ENCODE results near the gene GFER. TPM values are rescaled to one million over a fixed set of nuclear protein-coding genes. Genes with fewer than 3 reads are reported as not detected.

GFER gene
- total RNA-seq, 1 experiment from 2014 or later: 58.5 TPM

DNA sequence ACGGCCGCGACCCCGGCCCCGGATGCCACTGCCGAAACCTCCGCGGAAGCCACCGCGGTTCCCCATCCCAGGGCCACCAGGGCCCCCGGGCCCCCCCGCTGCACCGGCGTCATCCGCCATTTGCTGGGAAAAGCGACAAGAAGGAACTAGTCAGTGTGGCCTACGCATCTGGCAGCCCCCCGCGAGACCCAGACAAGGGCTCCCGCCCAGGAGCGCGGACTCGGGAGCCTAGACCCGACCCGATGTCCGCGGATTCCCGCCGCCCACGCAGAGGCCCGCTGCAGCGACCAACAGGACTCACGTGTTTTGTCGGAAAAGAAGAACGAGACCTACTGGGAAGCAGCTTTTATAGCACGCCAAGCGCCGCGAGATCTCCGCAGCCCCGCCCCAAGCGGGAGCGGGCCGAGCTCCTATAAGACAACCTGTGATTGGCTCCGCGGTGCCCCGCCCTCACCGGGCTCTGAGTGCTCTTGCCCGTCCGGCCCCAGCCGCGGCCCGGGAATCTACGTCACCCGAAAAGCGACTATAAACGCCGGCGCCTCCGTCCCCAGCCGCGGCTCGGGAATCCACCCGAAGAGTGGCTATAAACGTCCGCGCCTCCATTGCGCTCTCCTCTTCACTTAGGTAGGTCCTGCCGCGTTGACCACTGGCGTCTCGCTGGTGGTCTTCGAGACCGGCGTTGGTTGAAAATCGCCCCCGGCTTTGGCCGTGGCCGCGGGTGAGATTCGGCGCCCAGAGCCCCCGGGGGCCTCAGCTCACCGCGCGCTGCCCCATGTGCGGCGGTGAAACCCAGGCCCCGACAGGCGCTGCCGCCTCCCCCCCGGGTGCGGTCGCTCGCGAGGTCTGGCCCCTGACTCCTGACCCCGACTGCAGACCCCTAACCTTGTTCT is 19.2 kb upstream of the GFER start, which contains the start of gene RPS2 (continued):
- TF ChIP-seq, protein P1, sequence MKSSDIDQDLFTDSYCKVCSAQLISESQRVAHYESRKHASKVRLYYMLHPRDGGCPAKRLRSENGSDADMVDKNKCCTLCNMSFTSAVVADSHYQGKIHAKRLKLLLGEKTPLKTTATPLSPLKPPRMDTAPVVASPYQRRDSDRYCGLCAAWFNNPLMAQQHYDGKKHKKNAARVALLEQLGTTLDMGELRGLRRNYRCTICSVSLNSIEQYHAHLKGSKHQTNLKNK (CRISPR knock-in tag; IDR thresholded peaks at IDR 0.05): peak; percentile 69; the same call in 1 of the 2 replicates
- TF ChIP-seq ZNF263 (CRISPR knock-in tag; IDR thresholded peaks at IDR 0.05; ENCODE audit: low read depth): peak; percentile 32; the same call in 1 of the 2 replicates
- TF ChIP-seq, protein P2, sequence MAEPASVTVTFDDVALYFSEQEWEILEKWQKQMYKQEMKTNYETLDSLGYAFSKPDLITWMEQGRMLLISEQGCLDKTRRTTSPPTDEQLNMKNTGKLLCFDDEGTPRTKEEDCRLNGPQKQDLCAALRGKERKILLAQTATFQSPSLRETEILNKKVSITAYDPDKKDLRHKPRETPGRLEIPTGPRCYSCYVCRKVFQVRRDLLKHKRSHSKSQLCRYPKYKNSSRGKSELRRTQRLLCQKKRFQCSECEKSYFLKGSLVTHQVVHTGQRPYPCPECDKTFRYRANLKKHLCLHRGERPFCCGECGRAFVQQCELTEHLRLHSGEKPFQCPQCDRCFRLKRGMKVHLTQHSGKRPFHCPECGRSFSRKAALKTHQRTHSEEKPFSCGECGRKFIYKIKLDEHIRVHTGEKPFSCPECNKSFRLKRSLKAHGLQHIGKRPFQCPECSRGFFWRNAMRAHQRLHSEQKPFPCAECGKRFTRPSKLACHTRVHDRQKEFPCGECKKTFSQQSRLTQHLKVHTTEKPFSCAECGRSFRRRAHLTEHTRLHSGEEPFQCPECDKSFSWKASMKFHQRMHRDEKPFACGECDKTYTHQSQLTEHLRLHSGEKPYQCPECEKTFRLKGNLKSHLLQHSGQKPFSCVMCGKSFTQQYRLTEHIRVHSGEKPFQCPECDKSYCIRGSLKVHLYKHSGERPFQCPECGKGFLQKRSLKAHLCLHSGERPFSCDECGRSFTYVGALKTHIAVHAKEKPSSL (CRISPR knock-in tag; conservative IDR thresholded peaks at IDR 0.05): no peak; the same call in 1 of the 2 replicates
- TF ChIP-seq, protein P3, sequence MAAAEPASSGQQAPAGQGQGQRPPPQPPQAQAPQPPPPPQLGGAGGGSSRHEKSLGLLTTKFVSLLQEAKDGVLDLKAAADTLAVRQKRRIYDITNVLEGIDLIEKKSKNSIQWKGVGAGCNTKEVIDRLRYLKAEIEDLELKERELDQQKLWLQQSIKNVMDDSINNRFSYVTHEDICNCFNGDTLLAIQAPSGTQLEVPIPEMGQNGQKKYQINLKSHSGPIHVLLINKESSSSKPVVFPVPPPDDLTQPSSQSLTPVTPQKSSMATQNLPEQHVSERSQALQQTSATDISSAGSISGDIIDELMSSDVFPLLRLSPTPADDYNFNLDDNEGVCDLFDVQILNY (CRISPR knock-in tag; IDR thresholded peaks at IDR 0.05): peak; percentile 79; the same call in 1 of the 2 replicates
- peak; percentile 93 for TF ChIP-seq CREM (CRISPR knock-in tag; IDR thresholded peaks at IDR 0.05)
- peak; percentile 37; the same call in 1 of the 2 replicates for TF ChIP-seq SMAD3 (CRISPR knock-in tag; IDR thresholded peaks at IDR 0.05; ENCODE audit: borderline replicate concordance)
- 0 out of 2 replicates have a peak, but pooled peaks have one; percentile 23 for TF ChIP-seq CREB1 (CRISPR knock-in tag; IDR thresholded peaks at IDR 0.05)
- peak; percentile 72 for TF ChIP-seq FOXK1 (CRISPR knock-in tag; IDR thresholded peaks at IDR 0.05)
- TF ChIP-seq, protein P4, sequence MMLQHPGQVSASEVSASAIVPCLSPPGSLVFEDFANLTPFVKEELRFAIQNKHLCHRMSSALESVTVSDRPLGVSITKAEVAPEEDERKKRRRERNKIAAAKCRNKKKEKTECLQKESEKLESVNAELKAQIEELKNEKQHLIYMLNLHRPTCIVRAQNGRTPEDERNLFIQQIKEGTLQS (CRISPR knock-in tag; conservative IDR thresholded peaks at IDR 0.05): no peak; the same call in 1 of the 2 replicates
- TF ChIP-seq, protein P5, sequence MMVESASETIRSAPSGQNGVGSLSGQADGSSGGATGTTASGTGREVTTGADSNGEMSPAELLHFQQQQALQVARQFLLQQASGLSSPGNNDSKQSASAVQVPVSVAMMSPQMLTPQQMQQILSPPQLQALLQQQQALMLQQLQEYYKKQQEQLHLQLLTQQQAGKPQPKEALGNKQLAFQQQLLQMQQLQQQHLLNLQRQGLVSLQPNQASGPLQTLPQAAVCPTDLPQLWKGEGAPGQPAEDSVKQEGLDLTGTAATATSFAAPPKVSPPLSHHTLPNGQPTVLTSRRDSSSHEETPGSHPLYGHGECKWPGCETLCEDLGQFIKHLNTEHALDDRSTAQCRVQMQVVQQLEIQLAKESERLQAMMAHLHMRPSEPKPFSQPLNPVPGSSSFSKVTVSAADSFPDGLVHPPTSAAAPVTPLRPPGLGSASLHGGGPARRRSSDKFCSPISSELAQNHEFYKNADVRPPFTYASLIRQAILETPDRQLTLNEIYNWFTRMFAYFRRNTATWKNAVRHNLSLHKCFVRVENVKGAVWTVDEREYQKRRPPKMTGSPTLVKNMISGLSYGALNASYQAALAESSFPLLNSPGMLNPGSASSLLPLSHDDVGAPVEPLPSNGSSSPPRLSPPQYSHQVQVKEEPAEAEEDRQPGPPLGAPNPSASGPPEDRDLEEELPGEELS (CRISPR knock-in tag; IDR thresholded peaks at IDR 0.05): peak; percentile 20; the same call in 1 of the 2 replicates
- no peak for TF ChIP-seq ZNF396 (CRISPR knock-in tag; IDR thresholded peaks at IDR 0.05; ENCODE audit: borderline replicate concordance)
- TF ChIP-seq, protein P6, sequence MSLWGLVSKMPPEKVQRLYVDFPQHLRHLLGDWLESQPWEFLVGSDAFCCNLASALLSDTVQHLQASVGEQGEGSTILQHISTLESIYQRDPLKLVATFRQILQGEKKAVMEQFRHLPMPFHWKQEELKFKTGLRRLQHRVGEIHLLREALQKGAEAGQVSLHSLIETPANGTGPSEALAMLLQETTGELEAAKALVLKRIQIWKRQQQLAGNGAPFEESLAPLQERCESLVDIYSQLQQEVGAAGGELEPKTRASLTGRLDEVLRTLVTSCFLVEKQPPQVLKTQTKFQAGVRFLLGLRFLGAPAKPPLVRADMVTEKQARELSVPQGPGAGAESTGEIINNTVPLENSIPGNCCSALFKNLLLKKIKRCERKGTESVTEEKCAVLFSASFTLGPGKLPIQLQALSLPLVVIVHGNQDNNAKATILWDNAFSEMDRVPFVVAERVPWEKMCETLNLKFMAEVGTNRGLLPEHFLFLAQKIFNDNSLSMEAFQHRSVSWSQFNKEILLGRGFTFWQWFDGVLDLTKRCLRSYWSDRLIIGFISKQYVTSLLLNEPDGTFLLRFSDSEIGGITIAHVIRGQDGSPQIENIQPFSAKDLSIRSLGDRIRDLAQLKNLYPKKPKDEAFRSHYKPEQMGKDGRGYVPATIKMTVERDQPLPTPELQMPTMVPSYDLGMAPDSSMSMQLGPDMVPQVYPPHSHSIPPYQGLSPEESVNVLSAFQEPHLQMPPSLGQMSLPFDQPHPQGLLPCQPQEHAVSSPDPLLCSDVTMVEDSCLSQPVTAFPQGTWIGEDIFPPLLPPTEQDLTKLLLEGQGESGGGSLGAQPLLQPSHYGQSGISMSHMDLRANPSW (CRISPR knock-in tag; conservative IDR thresholded peaks at IDR 0.05; ENCODE audit: low read depth): no peak
- TF ChIP-seq, protein P7, sequence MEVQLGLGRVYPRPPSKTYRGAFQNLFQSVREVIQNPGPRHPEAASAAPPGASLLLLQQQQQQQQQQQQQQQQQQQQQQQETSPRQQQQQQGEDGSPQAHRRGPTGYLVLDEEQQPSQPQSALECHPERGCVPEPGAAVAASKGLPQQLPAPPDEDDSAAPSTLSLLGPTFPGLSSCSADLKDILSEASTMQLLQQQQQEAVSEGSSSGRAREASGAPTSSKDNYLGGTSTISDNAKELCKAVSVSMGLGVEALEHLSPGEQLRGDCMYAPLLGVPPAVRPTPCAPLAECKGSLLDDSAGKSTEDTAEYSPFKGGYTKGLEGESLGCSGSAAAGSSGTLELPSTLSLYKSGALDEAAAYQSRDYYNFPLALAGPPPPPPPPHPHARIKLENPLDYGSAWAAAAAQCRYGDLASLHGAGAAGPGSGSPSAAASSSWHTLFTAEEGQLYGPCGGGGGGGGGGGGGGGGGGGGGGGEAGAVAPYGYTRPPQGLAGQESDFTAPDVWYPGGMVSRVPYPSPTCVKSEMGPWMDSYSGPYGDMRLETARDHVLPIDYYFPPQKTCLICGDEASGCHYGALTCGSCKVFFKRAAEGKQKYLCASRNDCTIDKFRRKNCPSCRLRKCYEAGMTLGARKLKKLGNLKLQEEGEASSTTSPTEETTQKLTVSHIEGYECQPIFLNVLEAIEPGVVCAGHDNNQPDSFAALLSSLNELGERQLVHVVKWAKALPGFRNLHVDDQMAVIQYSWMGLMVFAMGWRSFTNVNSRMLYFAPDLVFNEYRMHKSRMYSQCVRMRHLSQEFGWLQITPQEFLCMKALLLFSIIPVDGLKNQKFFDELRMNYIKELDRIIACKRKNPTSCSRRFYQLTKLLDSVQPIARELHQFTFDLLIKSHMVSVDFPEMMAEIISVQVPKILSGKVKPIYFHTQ (CRISPR knock-in tag; IDR thresholded peaks at IDR 0.05): peak; percentile 78; the same call in 1 of the 2 replicates
- TF ChIP-seq, protein P8, sequence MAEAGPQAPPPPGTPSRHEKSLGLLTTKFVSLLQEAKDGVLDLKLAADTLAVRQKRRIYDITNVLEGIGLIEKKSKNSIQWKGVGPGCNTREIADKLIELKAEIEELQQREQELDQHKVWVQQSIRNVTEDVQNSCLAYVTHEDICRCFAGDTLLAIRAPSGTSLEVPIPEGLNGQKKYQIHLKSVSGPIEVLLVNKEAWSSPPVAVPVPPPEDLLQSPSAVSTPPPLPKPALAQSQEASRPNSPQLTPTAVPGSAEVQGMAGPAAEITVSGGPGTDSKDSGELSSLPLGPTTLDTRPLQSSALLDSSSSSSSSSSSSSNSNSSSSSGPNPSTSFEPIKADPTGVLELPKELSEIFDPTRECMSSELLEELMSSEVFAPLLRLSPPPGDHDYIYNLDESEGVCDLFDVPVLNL (CRISPR knock-in tag; IDR thresholded peaks at IDR 0.05; ENCODE audit: borderline replicate concordance, low read depth): no peak
- 0 out of 2 replicates have a peak, but pooled peaks have one; percentile 25 for TF ChIP-seq GABPB1 (CRISPR knock-in tag; IDR thresholded peaks at IDR 0.05)
- no peak for TF ChIP-seq FOXJ3 (CRISPR knock-in tag; IDR thresholded peaks at IDR 0.05; ENCODE audit: borderline replicate concordance)
- TF ChIP-seq ATF1 (CRISPR knock-in tag; IDR thresholded peaks at IDR 0.05): no peak
- TF ChIP-seq CBFB (CRISPR knock-in tag; IDR thresholded peaks at IDR 0.05; ENCODE audit: low read depth): no peak
- TF ChIP-seq, protein P9, sequence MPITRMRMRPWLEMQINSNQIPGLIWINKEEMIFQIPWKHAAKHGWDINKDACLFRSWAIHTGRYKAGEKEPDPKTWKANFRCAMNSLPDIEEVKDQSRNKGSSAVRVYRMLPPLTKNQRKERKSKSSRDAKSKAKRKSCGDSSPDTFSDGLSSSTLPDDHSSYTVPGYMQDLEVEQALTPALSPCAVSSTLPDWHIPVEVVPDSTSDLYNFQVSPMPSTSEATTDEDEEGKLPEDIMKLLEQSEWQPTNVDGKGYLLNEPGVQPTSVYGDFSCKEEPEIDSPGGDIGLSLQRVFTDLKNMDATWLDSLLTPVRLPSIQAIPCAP (CRISPR knock-in tag; IDR thresholded peaks at IDR 0.05): no peak
- 0 out of 2 replicates have a peak, but pooled peaks have one; percentile 9 for TF ChIP-seq ZBTB21 (CRISPR knock-in tag; IDR thresholded peaks at IDR 0.05; ENCODE audit: borderline replicate concordance)
